NCI-H2171 (cell line): ENCODE results near the gene WDR33.
"Not testable (repeated sequence)": the region's sequence is repeated elsewhere in the genome, so short reads cannot be mapped to it uniquely, and the experiment has no call there.

Experiments used
- DNase-seq: peaks from one replicate; lab custom pipeline; 2025; lab: John Stamatoyannopoulos, UW

WDR33 gene

DNA sequence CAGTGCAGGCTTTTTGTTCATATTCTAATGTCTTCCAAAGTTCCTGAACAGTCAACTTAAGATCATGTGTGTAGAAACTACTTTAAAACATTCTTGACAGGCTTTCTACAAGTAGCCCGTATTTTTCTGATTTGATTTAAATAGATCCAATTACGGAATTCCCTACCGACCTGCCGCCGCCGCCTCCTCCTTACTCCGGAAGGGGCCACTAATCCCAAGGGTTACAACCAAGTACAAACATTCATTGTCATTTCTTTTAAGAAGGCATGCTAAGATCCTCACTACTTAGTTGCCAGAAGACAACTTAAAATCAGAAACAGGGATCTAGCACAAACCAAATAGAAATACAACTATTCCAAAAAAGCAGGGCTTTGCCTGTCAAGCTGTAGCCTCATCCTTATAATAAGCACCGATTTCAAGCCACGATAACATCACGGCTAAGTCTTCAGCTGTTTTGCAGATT lies 784 bp downstream of the WDR33 start:
- DNase-seq = no peak

DNA sequence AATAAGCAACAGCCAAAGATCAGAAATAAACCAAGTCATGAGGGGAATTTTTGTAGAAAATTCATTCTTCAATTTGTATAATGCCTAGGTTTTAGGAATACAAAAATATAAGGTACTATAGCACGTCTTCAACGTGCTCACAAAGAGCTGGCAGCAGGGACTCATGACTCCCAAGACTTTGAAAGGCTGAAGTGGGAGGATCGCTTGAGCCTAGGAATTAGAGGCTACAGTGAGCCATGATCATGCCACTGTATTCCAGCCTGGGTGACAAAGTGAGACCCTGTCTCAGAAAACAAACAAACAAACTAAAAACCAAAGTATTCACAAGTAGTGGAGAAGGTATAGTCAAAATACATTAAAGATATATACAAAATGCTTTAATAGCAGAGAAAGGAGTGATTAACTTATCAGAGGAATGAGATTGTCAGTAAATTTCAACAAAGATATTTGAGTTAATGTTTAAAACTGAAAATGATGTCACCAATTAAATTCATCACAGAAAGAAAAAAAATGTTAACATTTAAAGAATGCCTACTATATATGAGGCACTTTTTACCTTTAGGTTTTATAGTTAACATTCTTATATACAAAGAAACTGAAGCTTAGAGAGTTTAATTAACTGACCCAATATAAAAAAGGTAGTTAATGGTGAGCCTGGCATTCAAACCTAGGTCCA lies 3.2 kb downstream of the WDR33 start:
- DNase-seq = no peak

DNA sequence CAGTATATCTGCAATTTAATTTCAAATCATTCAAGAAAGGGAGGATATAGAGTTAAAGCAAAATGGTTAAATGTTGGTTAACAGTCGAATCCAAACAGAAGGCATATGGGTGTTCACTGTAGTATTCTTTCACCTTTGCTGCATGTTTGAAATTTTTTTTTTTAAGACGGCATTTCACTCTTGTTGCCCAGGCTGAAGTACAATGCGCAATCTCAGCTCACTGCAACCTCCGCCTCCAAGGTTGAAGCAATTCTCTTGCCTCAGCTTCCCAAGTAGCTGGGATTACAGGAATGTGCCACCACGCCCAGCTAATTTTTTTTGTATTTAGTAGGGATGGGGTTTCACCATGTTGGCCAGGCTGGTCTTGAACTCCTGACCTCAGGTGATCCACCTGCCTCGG lies 4.1 kb downstream of the WDR33 start:
- not testable (repeated sequence) for DNase-seq

- no peak for DNase-seq
These were observed 5.5 kb downstream of the WDR33 start for GRCh38 chr2:127805491-127805890.

GRCh38 chr2:127799926-127800325 lies 11.0 kb downstream of the WDR33 start:
- no peak for DNase-seq

- no peak for DNase-seq
These were observed 14.6 kb downstream of the WDR33 start for GRCh38 chr2:127796389-127796788.

GRCh38 chr2:127794901-127795300 lies 16.1 kb downstream of the WDR33 start:
- DNase-seq = not testable (repeated sequence)

DNA sequence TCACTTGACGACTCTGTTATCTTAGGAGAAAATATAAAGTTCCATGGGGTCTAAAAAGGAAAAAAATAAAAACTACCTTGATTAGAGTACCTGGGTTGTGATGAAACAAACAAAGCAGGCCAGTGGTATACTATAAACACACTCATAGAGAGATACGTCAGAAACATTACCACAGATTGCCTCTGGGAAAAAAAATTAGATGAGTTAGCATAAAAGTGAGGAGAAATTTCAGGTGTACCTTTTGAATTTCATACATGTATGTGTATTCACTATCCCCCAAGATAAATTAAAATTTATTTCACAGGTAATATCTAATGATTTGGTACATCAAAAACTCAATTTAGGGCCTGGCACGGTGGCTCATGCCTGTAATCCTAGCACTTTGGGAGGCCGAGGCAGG lies 18.2 kb downstream of the WDR33 start:
- no peak for DNase-seq

GRCh38 chr2:127790694-127791529 lies 20.1 kb downstream of the WDR33 start:
- DNase-seq = no peak

- DNase-seq = no peak
These were observed 24.7 kb downstream of the WDR33 start for GRCh38 chr2:127786048-127786809.

GRCh38 chr2:127784965-127785518 lies 25.9 kb downstream of the WDR33 start:
- no peak for DNase-seq

- DNase-seq = no peak
These were observed 27.9 kb downstream of the WDR33 start for GRCh38 chr2:127783101-127783500.

DNA sequence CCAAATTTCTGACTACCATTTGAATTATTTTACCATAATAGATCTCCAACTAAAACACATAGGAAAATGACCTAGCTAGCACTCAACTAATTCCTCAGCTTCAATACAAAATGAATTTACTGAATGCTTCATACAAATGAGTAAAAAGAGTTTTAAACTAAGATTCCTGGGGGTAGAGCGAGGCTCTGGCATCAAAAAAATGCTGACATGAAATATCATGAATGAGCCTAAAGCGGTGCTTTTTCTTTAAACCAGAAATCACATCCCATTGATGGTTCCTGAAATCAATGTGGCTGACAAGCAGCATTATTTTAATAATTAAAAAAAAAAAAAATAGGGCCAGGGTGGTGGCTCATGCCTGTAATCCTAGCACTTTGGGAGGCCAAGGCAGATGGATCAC lies 32.1 kb downstream of the WDR33 start:
- DNase-seq = no peak

DNA sequence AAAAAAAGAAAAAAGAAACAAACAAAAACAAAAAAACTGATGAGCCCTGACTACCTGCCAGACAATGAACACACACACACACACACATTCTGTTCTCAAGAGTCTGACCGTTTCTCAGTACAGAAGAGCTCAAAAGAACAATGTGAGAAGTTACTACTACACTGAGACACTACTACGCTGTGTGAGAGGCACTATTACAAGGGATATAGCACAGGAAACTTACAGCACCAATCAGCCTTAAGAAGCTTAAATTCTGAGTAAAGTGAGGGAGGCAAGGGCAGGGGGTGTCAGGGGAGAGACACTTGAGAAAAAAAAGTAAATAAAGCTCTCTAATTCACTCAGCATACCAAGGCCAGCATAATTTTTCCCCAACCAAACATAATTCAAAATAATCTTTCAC lies 32.5 kb downstream of the WDR33 start:
- DNase-seq = no peak

DNA sequence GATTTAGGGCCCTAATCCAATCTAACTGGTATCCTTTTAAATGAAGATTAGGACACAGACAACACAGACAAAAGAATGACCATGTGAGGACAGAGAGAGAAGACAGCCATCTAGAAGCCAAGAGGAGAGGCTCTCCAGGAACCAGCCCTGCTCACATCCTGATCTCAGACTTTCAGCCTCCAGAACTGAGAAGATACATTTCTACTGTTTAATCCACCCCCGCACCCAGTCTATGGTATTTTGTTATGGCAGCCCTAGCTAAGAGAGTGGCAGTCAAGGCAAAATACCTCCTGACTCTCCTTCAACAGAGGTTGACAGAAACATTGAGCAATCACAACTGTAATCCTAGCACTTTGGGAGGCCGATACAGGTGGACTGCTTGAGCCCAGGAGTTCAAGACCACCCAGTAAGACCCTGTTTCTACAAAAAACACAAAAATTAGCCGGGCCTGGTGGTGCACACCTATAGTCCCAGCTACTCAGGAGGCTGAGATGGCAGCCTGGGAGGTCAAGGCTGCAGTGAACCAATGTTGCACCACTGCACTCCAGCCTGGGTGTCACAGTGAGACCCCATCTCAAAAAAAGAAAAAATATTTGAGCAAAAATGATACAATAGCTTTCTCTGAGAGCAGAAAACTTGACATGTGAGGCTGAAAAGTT lies 34.7 kb downstream of the WDR33 start:
- DNase-seq = no peak

- DNase-seq = no peak
These were observed 39.2 kb downstream of the WDR33 start for GRCh38 chr2:127771756-127772155.

DNA sequence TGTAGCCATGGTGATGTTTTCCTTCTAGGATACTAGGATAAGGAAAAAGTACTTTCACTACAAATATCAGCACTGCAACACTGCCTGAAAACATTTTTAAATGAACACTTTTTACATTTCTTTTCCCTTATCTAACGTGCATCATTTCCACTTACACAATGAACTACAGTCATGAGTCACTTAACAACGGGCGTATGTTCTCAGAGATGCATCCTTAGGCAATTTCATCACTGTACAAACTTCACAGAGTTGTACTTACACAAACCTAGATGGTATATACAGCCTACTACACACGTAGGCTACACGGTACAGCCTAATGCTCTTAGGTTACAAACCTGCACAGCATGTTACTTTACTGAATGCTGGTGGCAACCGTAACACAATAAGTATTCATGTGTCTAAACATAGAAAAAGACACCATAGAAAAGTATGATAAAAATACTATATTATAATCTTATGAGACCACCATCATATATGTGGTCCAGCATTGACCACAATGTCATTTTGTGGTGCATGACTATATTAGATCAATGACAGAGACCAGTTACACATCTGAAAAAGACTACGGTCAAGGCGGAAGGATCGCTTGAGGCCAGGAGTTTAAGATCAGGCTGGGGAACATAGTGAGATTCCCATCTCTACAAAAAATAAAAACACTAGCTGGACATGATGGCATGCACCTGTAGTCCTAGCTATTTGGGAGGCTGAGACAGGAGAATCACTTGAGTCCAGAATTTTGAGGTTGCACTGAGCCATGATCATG lies 39.8 kb downstream of the WDR33 start:
- DNase-seq = no peak

- not testable (repeated sequence) for DNase-seq
These were observed 40.4 kb downstream of the WDR33 start for GRCh38 chr2:127770534-127770933.

GRCh38 chr2:127769587-127769986 lies 41.4 kb downstream of the WDR33 start:
- no peak for DNase-seq

DNA sequence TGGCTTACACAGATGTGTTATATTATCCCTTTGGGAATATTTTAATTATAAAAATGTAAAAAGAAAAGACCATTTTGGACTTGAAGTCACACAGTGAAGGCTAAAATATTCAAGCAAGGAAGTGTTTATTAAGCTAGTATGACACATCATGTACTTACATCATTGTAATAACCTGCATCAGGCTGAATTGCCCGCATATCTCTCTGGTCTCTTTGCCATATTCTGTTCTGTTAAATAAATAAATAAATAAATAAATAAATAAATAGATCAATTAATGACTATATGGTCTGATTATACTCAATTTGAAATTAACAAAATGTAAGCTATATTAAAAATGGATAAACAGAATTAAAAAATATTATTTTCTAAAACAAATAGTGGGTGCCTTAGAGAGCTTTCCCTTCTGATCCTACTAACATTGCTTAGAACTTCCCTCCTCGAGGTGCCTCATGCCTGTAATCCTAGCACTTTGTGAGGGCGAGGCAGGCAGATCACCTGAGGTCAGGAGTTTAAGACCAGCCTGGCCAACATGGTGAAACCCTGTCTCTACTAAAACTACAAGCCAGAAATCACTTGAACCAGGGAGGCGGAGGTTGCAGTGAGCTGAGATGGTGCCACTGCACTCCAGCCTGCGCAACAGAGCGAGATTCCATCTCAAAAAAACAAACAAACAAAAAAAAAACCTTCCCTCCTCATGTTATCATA lies 42.0 kb downstream of the WDR33 start:
- no peak for DNase-seq
